ENCODE results near the gene CACNG6.
"Not testable (repeated sequence)": the region's sequence is repeated elsewhere in the genome, so short reads cannot be mapped to it uniquely, and the experiment has no call there.

Gene CACNG6

GRCh38 chr19:53991224-53992113 lies at the start of gene CACNG6:
Gene CACNG6, plus strand, starts transcription at chr19:53991637. Its CDS starts 1,241 bp downstream, at chr19:53992878.
- no peaks in the 10 kb centered on the region for H3K36me3 Mint-ChIP-seq (ENCODE audit: low read depth)
- no peak for DNase-seq
- H3K27me3 Mint-ChIP-seq, result peaks cover 62% of the 10 kb centered on the region
- no peak within 1 kb of the TSS for H3K27ac Mint-ChIP-seq
- no peaks in the 10 kb centered on the region for H3K9me3 Mint-ChIP-seq
- H3K4me1 Mint-ChIP-seq (ENCODE audit: low read depth), result peaks cover 5% of the 10 kb centered on the region
- H3K4me3 Mint-ChIP-seq, result no peak within 1 kb of the TSS

- Mint-ChIP-seq H3K27me3 (peaks cover 64% of the 10 kb centered on the region), H3K9me3 (no peaks in the 10 kb centered on the region), H3K36me3 (ENCODE audit: low read depth) (no peaks in the 10 kb centered on the region), H3K4me3 (no peak overlapping the region), H3K27ac (no peak overlapping the region), H3K4me1 (ENCODE audit: low read depth) (no peaks in the 10 kb centered on the region)
- peak; percentile 34 for DNase-seq
Observed at GRCh38 chr19:53942001-53942786, 49.2 kb upstream of the CACNG6 start.

GRCh38 chr19:53944416-53944815 lies 47.0 kb upstream of the CACNG6 start:
- Mint-ChIP-seq H3K27me3 (peaks cover 63% of the 10 kb centered on the region), H3K9me3 (no peaks in the 10 kb centered on the region), H3K4me3 (no peak overlapping the region), H3K4me1 (ENCODE audit: low read depth) (no peaks in the 10 kb centered on the region), H3K36me3 (ENCODE audit: low read depth) (no peaks in the 10 kb centered on the region), H3K27ac (no peak overlapping the region)
- no peak for DNase-seq

- H3K9me3 Mint-ChIP-seq, result no peaks in the 10 kb centered on the region
- H3K4me1 Mint-ChIP-seq (ENCODE audit: low read depth), result no peaks in the 10 kb centered on the region
- H3K36me3 Mint-ChIP-seq (ENCODE audit: low read depth), result no peaks in the 10 kb centered on the region
- peaks cover 63% of the 10 kb centered on the region for H3K27me3 Mint-ChIP-seq
- no peak overlapping the region for H3K4me3 Mint-ChIP-seq
- DNase-seq, result no peak
- H3K27ac Mint-ChIP-seq, result no peak overlapping the region
Observed at GRCh38 chr19:53944933-53945332, 46.5 kb upstream of the CACNG6 start.

- Mint-ChIP-seq H3K36me3 (ENCODE audit: low read depth) (no peaks in the 10 kb centered on the region), H3K27me3 (peaks cover 59% of the 10 kb centered on the region), H3K9me3 (no peaks in the 10 kb centered on the region), H3K4me1 (ENCODE audit: low read depth) (no peaks in the 10 kb centered on the region), H3K4me3 (no peak overlapping the region), H3K27ac (no peak overlapping the region)
- no peak for DNase-seq
Observed at GRCh38 chr19:53945441-53945840, 46.0 kb upstream of the CACNG6 start.

- Mint-ChIP-seq H3K27me3 (peaks cover 56% of the 10 kb centered on the region), H3K4me3 (no peak overlapping the region), H3K9me3 (no peaks in the 10 kb centered on the region), H3K4me1 (ENCODE audit: low read depth) (no peaks in the 10 kb centered on the region), H3K36me3 (ENCODE audit: low read depth) (no peaks in the 10 kb centered on the region), H3K27ac (no peak overlapping the region)
- DNase-seq, result no peak
Observed at GRCh38 chr19:53945998-53946397, 45.4 kb upstream of the CACNG6 start.

- DNase-seq, result no peak
- H3K4me1 Mint-ChIP-seq (ENCODE audit: low read depth), result no peaks in the 10 kb centered on the region
Observed at GRCh38 chr19:53947624-53948023, 43.8 kb upstream of the CACNG6 start.

GRCh38 chr19:53948611-53949010 lies 42.8 kb upstream of the CACNG6 start:
- not testable (repeated sequence) for H3K4me1 Mint-ChIP-seq (ENCODE audit: low read depth); H3K9me3 Mint-ChIP-seq; H3K4me3 Mint-ChIP-seq; H3K36me3 Mint-ChIP-seq (ENCODE audit: low read depth); H3K27ac Mint-ChIP-seq; DNase-seq
- H3K27me3 Mint-ChIP-seq, result peaks cover 49% of the 10 kb centered on the region

More at GRCh38 chr19:53947624-53948023, 43.8 kb upstream of the CACNG6 start:
- H3K9me3 Mint-ChIP-seq, result no peaks in the 10 kb centered on the region
- H3K27me3 Mint-ChIP-seq, result peaks cover 52% of the 10 kb centered on the region
- no peaks in the 10 kb centered on the region for H3K36me3 Mint-ChIP-seq (ENCODE audit: low read depth)
- H3K4me3 Mint-ChIP-seq, result no peak overlapping the region
- H3K27ac Mint-ChIP-seq, result no peak overlapping the region

- DNase-seq, result no peak
- no peaks in the 10 kb centered on the region for H3K36me3 Mint-ChIP-seq (ENCODE audit: low read depth)
- no peaks in the 10 kb centered on the region for H3K9me3 Mint-ChIP-seq
- H3K27ac Mint-ChIP-seq, result no peak overlapping the region
- no peak overlapping the region for H3K4me3 Mint-ChIP-seq
- no peaks in the 10 kb centered on the region for H3K4me1 Mint-ChIP-seq (ENCODE audit: low read depth)
- H3K27me3 Mint-ChIP-seq, result peaks cover 39% of the 10 kb centered on the region
Observed at GRCh38 chr19:53951436-53951835, 40.0 kb upstream of the CACNG6 start.

- no peak for DNase-seq
- Mint-ChIP-seq H3K9me3 (no peaks in the 10 kb centered on the region), H3K36me3 (ENCODE audit: low read depth) (no peaks in the 10 kb centered on the region), H3K27ac (no peak overlapping the region), H3K4me1 (ENCODE audit: low read depth) (no peaks in the 10 kb centered on the region), H3K4me3 (no peak overlapping the region), H3K27me3 (peaks cover 44% of the 10 kb centered on the region)
Observed at GRCh38 chr19:53951947-53952346, 39.5 kb upstream of the CACNG6 start.

- H3K27ac Mint-ChIP-seq, result no peak overlapping the region
- no peak for DNase-seq
- no peak overlapping the region for H3K4me3 Mint-ChIP-seq
- no peaks in the 10 kb centered on the region for H3K36me3 Mint-ChIP-seq (ENCODE audit: low read depth)
- H3K9me3 Mint-ChIP-seq, result no peaks in the 10 kb centered on the region
- H3K4me1 Mint-ChIP-seq (ENCODE audit: low read depth), result peaks cover 1% of the 10 kb centered on the region
- H3K27me3 Mint-ChIP-seq, result peaks cover 46% of the 10 kb centered on the region
Observed at GRCh38 chr19:53953383-53953782, 38.1 kb upstream of the CACNG6 start.

- peaks cover 68% of the 10 kb centered on the region for H3K27me3 Mint-ChIP-seq
Observed at GRCh38 chr19:53957448-53958167, 33.8 kb upstream of the CACNG6 start.

GRCh38 chr19:53958168-53958571 lies 33.3 kb upstream of the CACNG6 start:
- no peak overlapping the region for H3K4me3 Mint-ChIP-seq
- no peaks in the 10 kb centered on the region for H3K9me3 Mint-ChIP-seq
- peaks cover 67% of the 10 kb centered on the region for H3K27me3 Mint-ChIP-seq
- peaks cover 4% of the 10 kb centered on the region for H3K4me1 Mint-ChIP-seq (ENCODE audit: low read depth)
- H3K36me3 Mint-ChIP-seq (ENCODE audit: low read depth), result no peaks in the 10 kb centered on the region
- H3K27ac Mint-ChIP-seq, result no peak overlapping the region
- no peak for DNase-seq

More at GRCh38 chr19:53957448-53958167, 33.8 kb upstream of the CACNG6 start:
- Mint-ChIP-seq H3K4me1 (ENCODE audit: low read depth) (peaks cover 4% of the 10 kb centered on the region), H3K4me3 (no peak overlapping the region), H3K27ac (no peak overlapping the region), H3K36me3 (ENCODE audit: low read depth) (no peaks in the 10 kb centered on the region), H3K9me3 (no peaks in the 10 kb centered on the region)
- DNase-seq, result no peak

Data from activated T-cell treated with anti-CD3 and anti-CD28 coated beads, Interleukin-2, amount 50 U/mL, for 24 hours (primary cell).